HCT116 (cell line): ENCODE results near the gene HJURP. TPM values are rescaled to one million over a fixed set of nuclear protein-coding genes. Genes with fewer than 3 reads are reported as not detected.

Experiments used
- ATAC-seq: fragments of 200-7000 bp; cut with Tn5 transposase; 2 replicates; pipeline ENCODE4 v1.9.1; 2020; ENCODE audit warnings: mild to moderate bottlenecking, moderate library complexity
- BruUV-seq: library from RNA; stranded (reverse); fragments of 400-500 nt; replicated peaks from 2 replicates; lab custom pipeline; 2021; lab: Mats Ljungman, UMichigan
- CTCF ChIA-PET: fragments of 300-600 bp; sonication (Branson Sonifier 250); formaldehyde crosslinking; loops from one replicate; lab custom pipeline; 2021; ENCODE audit warnings: antibody characterized with exemption; lab: Charles Lee
- POLR2A ChIA-PET: fragments of 300-600, 350-600 bp; sonication (Branson Sonifier 250); formaldehyde crosslinking; loops from one replicate; lab custom pipeline; 2021; ENCODE audit warnings: antibody characterized with exemption; lab: Charles Lee
- RAD21 ChIA-PET, 2 experiments: fragments of 300-600 bp; sonication (Branson Sonifier 250); formaldehyde crosslinking; loops; one replicate each; lab custom pipeline; 2023; ENCODE audit warnings: low total read pairs in 2 of 2; ENCODE audit not compliant: uncharacterized antibody in 2 of 2, unreplicated experiment in 2 of 2, low non-redundant PET in 1 of 2; lab: Charles Lee
- DNase-seq: peaks from one replicate; pipeline ENCODE4 v3.0.0-alpha.2; 2010; ENCODE audit warnings: low read depth, low spot score
- H2AFZ ChIP-seq: fragments of 200-600 bp; shearing (Covaris generic), sonication (generic); 2 replicates; pipeline ENCODE4 v1.6.1; 2017; ENCODE audit warnings: low read depth, mixed run types, mixed read lengths, antibody characterized with exemption, low read length; ENCODE audit not compliant: poor library complexity, severe bottlenecking
- H3K27ac ChIP-seq: 2 replicates; pipeline ENCODE4 v1.5.1; 2012; ENCODE audit warnings: low read depth, low read length
- H3K27me3 ChIP-seq: fragments of 200-600 bp; sonication (generic); 2 replicates; pipeline ENCODE4 v1.6.1; 2016; ENCODE audit warnings: mixed run types, low read length, mixed read lengths; ENCODE audit not compliant: insufficient read depth
- H3K36me3 ChIP-seq, 2 experiments: fragments of 200-500 bp in 1 of 2; fragments of 200-600 bp in 1 of 2; sonication (Bioruptor generic) in 1 of 2; sonication (generic) in 1 of 2; 2 replicates each; pipeline versions ENCODE4 v1.5.1 to v1.6.1; 2014 to 2016; ENCODE audit warnings: low read length in 2 of 2, inconsistent platforms in 1 of 2, mixed read lengths in 1 of 2, mixed run types in 1 of 2; ENCODE audit not compliant: insufficient read depth in 2 of 2, control insufficient read depth in 1 of 2
- H3K4me1 ChIP-seq, 2 experiments: fragments of 200-600 bp in 1 of 2; sonication (generic) in 1 of 2; 2 replicates each; pipeline versions ENCODE4 v1.5.1 to v1.6.1; 2012 to 2017; ENCODE audit warnings: low read length in 2 of 2, inconsistent platforms in 1 of 2, mild to moderate bottlenecking in 1 of 2, mixed read lengths in 1 of 2, mixed run types in 1 of 2, moderate library complexity in 1 of 2; ENCODE audit not compliant: insufficient read depth in 2 of 2, control insufficient read depth in 1 of 2
- H3K4me2 ChIP-seq: fragments of 200-600 bp; sonication (generic); 2 replicates; pipeline ENCODE4 v1.6.1; 2017; ENCODE audit warnings: mixed run types, low read length, mixed read lengths
- H3K4me3 ChIP-seq, 2 experiments: fragments of 200-600 bp in 1 of 2; sonication (generic) in 1 of 2; replicated peaks in 1 of 2; 2 replicates each; pipeline ENCODE4 v1.5.1; 2011 to 2016; ENCODE audit warnings: low read length in 2 of 2, control low read depth in 1 of 2, low read depth in 1 of 2, mild to moderate bottlenecking in 1 of 2, mixed read lengths in 1 of 2, mixed run types in 1 of 2
- H3K79me2 ChIP-seq: fragments of 200-600 bp; sonication (generic); 2 replicates; pipeline ENCODE4 v1.6.1; 2017; ENCODE audit warnings: mild to moderate bottlenecking, mixed run types, low read length, moderate library complexity, mixed read lengths; ENCODE audit not compliant: insufficient read depth
- H3K9ac ChIP-seq: fragments of 200-600 bp; sonication (generic); 2 replicates; pipeline ENCODE4 v1.6.1; 2016; ENCODE audit warnings: low read length, mixed read lengths
- H3K9me2 ChIP-seq: fragments of 200-600 bp; sonication (generic), shearing (Covaris generic); 2 replicates; pipeline ENCODE4 v1.6.1; 2017; ENCODE audit warnings: mixed run types, mild to moderate bottlenecking, moderate library complexity; ENCODE audit not compliant: insufficient read depth
- H3K9me3 ChIP-seq, 2 experiments: fragments of 200-500 bp in 1 of 2; fragments of 200-600 bp in 1 of 2; sonication (Bioruptor generic) in 1 of 2; sonication (generic) in 1 of 2; 2 replicates each; pipeline ENCODE4 v1.6.1; 2014 to 2017; ENCODE audit warnings: low read length in 2 of 2, mixed read lengths in 2 of 2, inconsistent platforms in 1 of 2, low read depth in 1 of 2, mild to moderate bottlenecking in 1 of 2, mixed run types in 1 of 2, moderate library complexity in 1 of 2; ENCODE audit not compliant: control insufficient read depth in 1 of 2, insufficient read depth in 1 of 2
- H4K20me1 ChIP-seq: fragments of 200-600 bp; sonication (generic), shearing (Covaris generic); 2 replicates; pipeline ENCODE4 v1.6.1; 2017; ENCODE audit warnings: mixed run types, mild to moderate bottlenecking, moderate library complexity; ENCODE audit not compliant: insufficient read depth
- EGR1 ChIP-seq: IDR thresholded peaks from 2 replicates; pipeline ENCODE4 v1.6.1; 2012; ENCODE audit warnings: low read depth
- FOSL1 ChIP-seq: IDR thresholded peaks from 2 replicates; pipeline ENCODE4 v1.6.1; 2012; ENCODE audit warnings: low read depth
- JUND ChIP-seq: IDR thresholded peaks from 2 replicates; pipeline ENCODE4 v1.6.1; 2012
- SP1 ChIP-seq: IDR thresholded peaks from 2 replicates; pipeline ENCODE4 v1.6.1; 2012; ENCODE audit warnings: low read depth
- TCF7L2 ChIP-seq: IDR thresholded peaks from 2 replicates; pipeline ENCODE4 v1.7.0; 2011; ENCODE audit warnings: borderline replicate concordance, inconsistent platforms; ENCODE audit not compliant: insufficient read depth, insufficient read length; ENCODE audit errors: extremely low read depth
- YY1 ChIP-seq: IDR thresholded peaks from 2 replicates; pipeline ENCODE4 v1.6.1; 2011; ENCODE audit warnings: low read length, low read depth, moderate library complexity, mild to moderate bottlenecking; ENCODE audit not compliant: insufficient replicate concordance; ENCODE audit errors: extremely low read depth
- ZNF274 ChIP-seq: fragments of 200-500 bp; sonication (Bioruptor generic); IDR thresholded peaks from 2 replicates; pipeline ENCODE4 v1.6.1; 2014; ENCODE audit warnings: mild to moderate bottlenecking, low read depth, low read length, inconsistent platforms
- intact Hi-C: fragments of 100-400 bp; cut with micrococcal nuclease; formaldehyde crosslinking; loops from 2 replicates; pipeline ENCODE4 v1.10.0; 2022
- total RNA-seq: library from RNA; stranded (reverse); gene quantifications from one replicate; pipeline ENCODE4 v1.2.1, GENCODE V29; 2021; ENCODE audit not compliant: unreplicated experiment
- TF ChIP-seq, protein P1 (sequence below): IDR thresholded peaks from 2 replicates; pipeline ENCODE4 v1.6.1; 2011; ENCODE audit warnings: mild to moderate bottlenecking, low read length, moderate library complexity; ENCODE audit not compliant: insufficient replicate concordance; ENCODE audit errors: extremely low read depth
- TF ChIP-seq, protein P2 (sequence below): IDR thresholded peaks from 2 replicates; pipeline ENCODE4 v1.6.1; 2012; ENCODE audit warnings: low read depth

HJURP gene
- total RNA-seq, 1 experiment from 2014 or later, result 64.1 TPM

DNA sequence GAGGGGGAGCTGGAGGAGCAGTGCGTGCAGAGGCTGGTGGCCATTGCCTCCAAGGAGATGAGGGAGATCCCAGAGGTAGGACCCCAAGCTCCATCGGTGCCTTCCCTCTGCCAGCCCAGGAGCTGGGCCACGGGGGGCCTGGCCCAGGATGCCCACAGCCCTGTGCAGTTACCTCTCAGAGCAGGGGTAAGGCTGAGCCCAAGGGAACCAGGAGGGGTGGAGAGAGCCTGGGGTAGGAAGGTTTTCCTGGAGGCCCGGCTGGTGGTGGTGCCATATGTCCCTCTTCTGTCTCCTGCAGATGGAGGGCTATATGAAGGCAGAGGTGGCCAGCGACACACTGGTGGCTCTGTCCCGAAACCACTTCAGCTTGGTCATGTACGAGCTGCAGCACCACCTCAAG, 64.8 kb downstream of the HJURP start:
- Histone ChIP-seq H3K36me3 (no peaks in the 10 kb centered on the region), H3K4me1 (no peaks in the 10 kb centered on the region), H2AFZ (no peak overlapping the region), H4K20me1 (no peaks in the 10 kb centered on the region), H3K4me3 (no peak overlapping the region), H3K9me2 (no peaks in the 10 kb centered on the region), H3K9ac (no peak overlapping the region), H3K27me3 (no peaks in the 10 kb centered on the region), H3K27ac (no peak overlapping the region), H3K9me3 (no peaks in the 10 kb centered on the region)
- intact Hi-C loops, result no loop called here
- ChIA-PET POLR2A (no interaction called here), RAD21 (no interaction called here), CTCF (no interaction called here)
- no peak for ATAC-seq
- BruUV-seq, result no TSS peak
- no peak for TF ChIP-seq JUND
- TF ChIP-seq TCF7L2, result no peak
- TF ChIP-seq, protein P1, sequence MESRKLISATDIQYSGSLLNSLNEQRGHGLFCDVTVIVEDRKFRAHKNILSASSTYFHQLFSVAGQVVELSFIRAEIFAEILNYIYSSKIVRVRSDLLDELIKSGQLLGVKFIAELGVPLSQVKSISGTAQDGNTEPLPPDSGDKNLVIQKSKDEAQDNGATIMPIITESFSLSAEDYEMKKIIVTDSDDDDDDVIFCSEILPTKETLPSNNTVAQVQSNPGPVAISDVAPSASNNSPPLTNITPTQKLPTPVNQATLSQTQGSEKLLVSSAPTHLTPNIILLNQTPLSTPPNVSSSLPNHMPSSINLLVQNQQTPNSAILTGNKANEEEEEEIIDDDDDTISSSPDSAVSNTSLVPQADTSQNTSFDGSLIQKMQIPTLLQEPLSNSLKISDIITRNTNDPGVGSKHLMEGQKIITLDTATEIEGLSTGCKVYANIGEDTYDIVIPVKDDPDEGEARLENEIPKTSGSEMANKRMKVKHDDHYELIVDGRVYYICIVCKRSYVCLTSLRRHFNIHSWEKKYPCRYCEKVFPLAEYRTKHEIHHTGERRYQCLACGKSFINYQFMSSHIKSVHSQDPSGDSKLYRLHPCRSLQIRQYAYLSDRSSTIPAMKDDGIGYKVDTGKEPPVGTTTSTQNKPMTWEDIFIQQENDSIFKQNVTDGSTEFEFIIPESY, result no peak
- TF ChIP-seq, protein P2, sequence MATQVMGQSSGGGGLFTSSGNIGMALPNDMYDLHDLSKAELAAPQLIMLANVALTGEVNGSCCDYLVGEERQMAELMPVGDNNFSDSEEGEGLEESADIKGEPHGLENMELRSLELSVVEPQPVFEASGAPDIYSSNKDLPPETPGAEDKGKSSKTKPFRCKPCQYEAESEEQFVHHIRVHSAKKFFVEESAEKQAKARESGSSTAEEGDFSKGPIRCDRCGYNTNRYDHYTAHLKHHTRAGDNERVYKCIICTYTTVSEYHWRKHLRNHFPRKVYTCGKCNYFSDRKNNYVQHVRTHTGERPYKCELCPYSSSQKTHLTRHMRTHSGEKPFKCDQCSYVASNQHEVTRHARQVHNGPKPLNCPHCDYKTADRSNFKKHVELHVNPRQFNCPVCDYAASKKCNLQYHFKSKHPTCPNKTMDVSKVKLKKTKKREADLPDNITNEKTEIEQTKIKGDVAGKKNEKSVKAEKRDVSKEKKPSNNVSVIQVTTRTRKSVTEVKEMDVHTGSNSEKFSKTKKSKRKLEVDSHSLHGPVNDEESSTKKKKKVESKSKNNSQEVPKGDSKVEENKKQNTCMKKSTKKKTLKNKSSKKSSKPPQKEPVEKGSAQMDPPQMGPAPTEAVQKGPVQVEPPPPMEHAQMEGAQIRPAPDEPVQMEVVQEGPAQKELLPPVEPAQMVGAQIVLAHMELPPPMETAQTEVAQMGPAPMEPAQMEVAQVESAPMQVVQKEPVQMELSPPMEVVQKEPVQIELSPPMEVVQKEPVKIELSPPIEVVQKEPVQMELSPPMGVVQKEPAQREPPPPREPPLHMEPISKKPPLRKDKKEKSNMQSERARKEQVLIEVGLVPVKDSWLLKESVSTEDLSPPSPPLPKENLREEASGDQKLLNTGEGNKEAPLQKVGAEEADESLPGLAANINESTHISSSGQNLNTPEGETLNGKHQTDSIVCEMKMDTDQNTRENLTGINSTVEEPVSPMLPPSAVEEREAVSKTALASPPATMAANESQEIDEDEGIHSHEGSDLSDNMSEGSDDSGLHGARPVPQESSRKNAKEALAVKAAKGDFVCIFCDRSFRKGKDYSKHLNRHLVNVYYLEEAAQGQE, result no peak
- no peak for TF ChIP-seq EGR1
- TF ChIP-seq ZNF274, result no peak
- no peak for TF ChIP-seq YY1
- TF ChIP-seq FOSL1, result no peak
- no peak for TF ChIP-seq SP1
- TF ChIP-seq, all 23 proteins: peak for 0
- DNase-seq, result no peak
- Histone ChIP-seq H3K79me2 (no peaks in the 10 kb centered on the region), H3K4me2 (no peak overlapping the region)

Other genes with a start within 250 kb of the HJURP start
- gene UGT1A8, start 236.9 kb downstream of the HJURP start, total RNA-seq, result not detected
- gene UGT1A10, start 218.1 kb downstream of the HJURP start, total RNA-seq, result not detected
- not detected for gene UGT1A9, start 182.6 kb downstream of the HJURP start, total RNA-seq
- gene UGT1A7, start 172.6 kb downstream of the HJURP start, total RNA-seq, result not detected
- not detected for gene UGT1A6, start 161.6 kb downstream of the HJURP start, total RNA-seq
- not detected for gene UGT1A5, start 141.6 kb downstream of the HJURP start, total RNA-seq
- 0.12 TPM for gene UGT1A4, start 135.8 kb downstream of the HJURP start, total RNA-seq
- not detected for gene UGT1A3, start 125.5 kb downstream of the HJURP start, total RNA-seq
- not detected for gene UGT1A1, start 94.3 kb downstream of the HJURP start, total RNA-seq
- gene MROH2A, start 76.2 kb downstream of the HJURP start, total RNA-seq, result not detected
- gene TRPM8, start 62.8 kb upstream of the HJURP start, total RNA-seq, result 0.39 TPM
- not detected for gene SPP2, start 196.2 kb upstream of the HJURP start, total RNA-seq